NAMALWA (cell line): Measurements from ENCODE around the gene APBA1.

Source experiments
- DNase-seq: peaks from one replicate; pipeline ENCODE4 v3.0.0-alpha.2; 2015; ENCODE audit warnings: low spot score

The APBA1 gene

DNA sequence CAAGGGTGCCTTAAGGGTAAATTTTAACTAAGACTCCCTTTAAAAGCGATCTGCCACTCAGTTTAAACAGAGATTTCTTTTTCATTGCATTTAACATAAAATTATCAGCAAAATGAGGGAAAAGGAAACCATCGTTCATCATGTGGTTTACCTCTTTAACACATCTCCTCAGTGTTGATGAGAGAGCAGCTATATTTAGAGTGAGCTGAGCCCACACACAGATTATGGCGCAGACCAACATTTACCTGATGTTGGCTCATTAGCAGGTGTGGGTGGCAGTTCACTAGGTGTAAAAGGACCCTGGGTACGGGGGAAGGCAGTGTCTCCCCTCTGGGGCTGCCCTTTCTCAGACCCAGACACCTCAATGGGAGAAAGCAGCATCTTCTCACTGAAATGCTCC is 197.3 kb downstream of the APBA1 start:
- no peak for DNase-seq

DNA sequence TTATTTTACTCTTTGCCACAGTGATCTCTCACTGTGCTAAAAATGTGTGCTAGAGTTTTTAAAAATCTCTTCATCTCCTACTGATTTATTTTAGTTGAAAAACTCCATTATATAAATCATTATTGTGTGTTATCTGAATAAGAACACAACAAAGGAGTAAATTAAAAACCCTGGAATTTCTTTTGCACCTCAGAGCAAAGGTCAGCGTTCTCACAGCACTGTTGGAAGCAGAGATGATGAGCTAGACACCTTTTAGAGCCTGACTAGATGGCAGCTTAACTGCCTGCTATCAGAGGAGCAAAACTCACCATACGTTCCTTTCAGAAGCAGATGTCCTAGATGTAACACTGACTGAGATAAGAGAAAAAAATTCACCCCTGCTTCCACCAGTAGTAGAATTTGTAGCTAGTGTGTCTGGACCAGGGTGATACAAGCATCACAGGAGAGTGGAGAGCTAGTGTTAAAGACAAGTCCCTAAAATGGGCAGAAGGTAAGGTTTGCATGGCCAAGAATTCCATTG is 200.0 kb downstream of the APBA1 start:
- no peak for DNase-seq

DNA sequence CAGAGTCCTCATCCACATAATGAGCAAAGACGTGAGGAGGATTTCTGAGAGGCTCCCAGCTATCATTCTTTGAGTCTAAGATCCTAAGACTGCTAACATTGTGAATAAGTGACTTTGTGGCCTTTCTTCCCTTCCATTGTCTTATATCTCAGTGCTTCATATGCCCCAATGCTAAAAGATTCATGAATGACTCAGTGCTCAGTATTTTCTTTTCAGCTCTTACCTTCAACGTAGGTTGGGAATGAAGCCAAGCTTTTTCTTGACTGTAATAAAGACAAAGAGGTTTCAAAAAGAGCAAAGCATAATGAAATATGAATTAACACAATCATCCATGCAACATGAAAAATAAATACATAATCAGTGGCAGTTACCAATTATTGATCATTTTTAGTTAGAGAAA is 200.7 kb downstream of the APBA1 start:
- DNase-seq: no peak

DNA sequence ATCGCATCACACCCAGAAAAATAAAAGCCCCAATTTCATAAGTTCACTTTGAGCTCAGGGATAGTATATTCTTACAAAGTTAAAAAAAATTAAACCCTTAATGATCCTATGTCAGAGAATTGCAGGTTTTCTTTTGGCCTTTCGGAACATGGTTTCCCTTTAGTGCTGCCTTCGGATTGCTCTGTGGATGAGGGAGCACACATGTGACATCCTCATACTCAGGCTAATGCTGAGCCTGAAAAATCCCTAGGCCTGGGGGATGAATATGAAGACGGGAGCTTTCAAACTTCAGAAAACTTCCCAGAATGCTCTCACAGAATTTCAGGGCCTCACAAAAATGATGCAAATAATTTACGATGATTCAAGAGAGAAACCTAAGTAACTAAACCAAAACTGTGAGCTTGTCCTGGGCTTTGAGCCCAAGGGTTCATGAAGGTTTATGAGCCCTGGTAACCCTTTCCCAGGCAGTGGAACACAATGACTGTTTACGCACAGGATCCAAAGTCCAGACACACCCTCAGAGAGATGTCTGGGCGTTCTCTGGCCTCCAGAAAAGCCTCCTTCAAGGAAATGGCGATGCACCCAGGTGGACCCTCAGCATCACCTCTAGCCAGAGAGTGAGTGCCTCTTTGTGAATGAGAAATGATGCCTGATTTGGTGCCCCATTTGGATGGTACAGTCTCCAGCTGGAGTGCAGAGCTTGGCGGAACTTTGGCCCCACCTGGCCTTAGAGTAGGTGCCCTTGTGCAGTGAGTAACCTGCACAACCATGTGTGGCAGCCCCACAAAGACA is 201.8 kb downstream of the APBA1 start:
- no peak for DNase-seq

- DNase-seq: no peak
Observed at GRCh38 chr9:69469136-69469535, 203.0 kb downstream of the APBA1 start.

DNA sequence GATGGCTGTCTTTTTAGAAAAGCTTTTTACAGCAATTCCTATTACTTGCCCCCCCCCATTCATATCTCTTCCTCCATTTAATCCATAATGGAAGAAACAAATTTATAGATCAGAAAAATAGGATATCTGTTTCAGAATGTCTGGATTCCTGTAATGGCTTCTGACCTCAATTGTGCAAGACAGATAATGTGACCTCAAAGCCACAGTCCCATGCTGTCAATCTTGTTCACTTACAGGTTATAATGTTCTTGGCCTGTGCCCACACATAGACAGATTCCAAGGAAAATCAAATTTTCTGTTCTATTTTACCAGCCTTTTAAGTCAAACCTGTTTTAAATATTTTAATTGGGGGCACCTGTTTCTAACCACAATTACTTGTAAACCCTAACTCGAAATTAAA is 203.8 kb downstream of the APBA1 start:
- DNase-seq: no peak

DNA sequence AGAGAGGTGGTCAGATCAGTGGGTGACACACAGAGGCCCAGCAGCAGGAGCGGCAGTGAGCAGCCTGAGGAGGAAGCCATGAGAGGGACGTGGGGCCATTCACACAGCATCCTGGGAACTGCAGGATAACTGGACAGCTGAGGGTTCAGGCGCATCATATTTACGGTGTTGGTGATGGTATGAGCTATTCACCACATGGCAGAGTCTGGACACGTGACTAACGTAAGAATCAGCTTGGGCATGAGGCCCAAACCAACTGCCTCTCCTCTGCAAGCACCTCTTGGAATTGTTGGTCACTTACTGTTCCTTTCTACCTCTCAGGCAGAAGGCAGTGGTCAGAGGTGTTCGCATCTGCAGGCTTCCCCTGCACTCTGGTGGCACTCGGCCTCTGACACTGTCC is 206.0 kb downstream of the APBA1 start:
- DNase-seq: no peak

- no peak for DNase-seq
Observed at GRCh38 chr9:69465473-69465872, 206.7 kb downstream of the APBA1 start.

GRCh38 chr9:69463497-69464068 is 208.6 kb downstream of the APBA1 start:
- no peak for DNase-seq

DNA sequence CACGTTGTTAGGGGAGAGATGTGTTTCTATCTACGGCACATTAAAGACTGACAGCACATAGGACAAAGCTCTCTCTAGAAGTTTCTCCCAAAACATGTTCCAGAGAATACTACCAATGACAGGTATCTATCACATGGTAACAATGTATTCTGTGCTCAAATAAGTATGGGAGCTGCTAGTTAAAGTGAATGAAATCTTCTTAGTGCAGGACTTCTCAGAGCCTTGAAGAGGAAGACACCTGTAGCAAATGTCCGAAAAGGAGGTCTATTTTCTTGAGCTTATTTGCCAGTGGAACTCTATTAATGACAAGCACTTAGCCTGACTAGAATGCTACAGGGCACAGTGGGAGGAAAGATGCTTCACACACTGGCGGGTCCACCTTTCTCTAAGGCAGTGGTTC is 209.8 kb downstream of the APBA1 start:
- no peak for DNase-seq

DNA sequence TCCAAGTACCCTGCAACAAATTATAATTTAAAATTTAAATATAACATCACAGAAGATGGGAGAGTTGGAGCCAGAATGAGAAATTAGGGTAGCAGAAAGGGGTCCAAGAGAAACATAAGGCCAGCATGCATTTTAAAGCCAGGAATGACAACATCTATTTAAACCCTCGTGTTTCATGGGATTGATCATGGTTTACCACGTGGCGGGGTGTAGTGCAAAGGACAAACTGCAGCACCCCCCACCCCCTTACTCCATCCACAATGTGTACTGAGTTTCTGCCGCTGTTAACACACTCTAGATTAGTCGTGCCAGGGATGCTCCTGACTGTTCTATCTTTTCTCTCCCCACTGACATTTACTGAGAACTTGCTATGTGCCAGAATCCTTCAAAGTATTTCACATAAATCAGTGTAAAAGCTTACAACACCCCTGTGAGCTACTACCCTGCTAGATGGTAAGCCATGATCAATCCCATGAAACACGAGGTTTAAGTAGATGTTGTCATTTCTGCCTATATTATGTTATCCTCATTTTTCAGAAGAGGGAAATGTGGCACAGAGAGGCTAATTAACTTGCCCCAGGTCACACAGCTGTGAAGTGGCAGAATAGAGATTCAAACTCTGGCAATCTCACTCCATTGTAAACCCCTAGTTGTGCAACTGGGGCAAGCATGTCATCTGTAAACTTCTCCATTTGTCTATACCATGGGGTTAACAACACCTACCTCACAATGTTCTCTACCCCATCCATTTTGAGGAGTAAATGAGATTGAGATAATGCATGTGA is 210.9 kb downstream of the APBA1 start:
- no peak for DNase-seq

- DNase-seq: no peak
Observed at GRCh38 chr9:69460012-69460411, 212.2 kb downstream of the APBA1 start.

DNA sequence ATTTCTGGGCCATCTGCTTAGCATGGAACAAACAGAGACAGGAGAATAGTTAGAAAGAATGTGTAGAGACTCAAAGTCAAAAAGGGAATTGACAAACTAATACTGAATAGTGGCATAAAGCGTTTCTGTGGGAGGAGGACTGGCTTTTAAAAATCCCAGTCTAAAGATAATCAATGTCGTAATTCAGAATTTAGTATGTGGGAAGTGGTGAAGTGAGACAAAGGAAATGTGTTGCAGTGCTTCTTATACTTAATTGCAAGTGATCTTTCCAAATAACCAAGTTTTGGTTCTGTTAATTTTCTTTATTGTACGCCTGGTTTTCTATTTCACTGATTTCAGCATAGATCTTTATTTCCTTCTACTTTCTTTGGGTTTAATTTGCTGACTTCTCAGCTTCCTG is 214.0 kb downstream of the APBA1 start:
- no peak for DNase-seq

GRCh38 chr9:69456201-69456600 is 216.0 kb downstream of the APBA1 start:
- DNase-seq: no peak

DNA sequence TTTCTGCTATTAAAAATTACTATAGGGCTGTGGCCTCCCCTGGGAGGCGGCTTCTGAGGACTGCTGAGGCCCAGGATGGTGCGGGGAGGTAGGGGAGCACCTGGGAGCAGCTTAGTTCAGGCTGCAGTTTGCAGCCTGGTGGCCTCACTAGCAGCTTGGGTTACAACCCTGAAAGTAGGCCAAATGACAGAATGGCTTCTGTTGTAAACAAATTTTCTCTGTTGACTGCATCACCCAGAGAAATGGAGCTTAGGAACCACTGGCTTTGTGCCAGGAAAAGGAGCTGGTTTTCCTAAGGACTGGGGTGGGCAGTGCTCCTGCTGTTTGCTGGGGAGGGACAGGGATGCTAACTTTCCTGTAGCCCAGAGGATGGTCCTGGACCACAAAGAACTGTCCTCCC is 216.9 kb downstream of the APBA1 start:
- no peak for DNase-seq

DNA sequence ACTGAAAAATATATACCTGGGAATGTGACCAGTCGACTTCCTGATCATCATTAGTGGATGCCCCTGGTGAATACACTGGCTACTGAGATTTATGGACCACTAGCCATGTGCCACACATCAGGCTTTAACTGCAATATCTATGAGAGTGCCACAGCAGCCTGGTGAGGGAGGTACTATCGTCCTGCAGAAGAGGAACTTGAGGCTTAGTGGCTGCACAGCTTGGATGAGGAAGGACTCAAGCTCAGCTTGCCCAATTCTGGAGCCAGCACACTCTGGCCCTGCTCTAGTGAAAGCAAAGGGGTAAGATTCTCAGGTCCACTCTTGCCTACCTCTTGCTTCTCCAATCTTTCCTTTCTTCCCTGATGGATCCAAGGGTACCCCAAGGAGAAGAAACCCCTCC is 217.8 kb downstream of the APBA1 start:
- no peak for DNase-seq

- no peak for DNase-seq
Observed at GRCh38 chr9:69453746-69454145, 218.4 kb downstream of the APBA1 start.

GRCh38 chr9:69452110-69452782 is 219.9 kb downstream of the APBA1 start:
- no peak for DNase-seq

- no peak for DNase-seq
Observed at GRCh38 chr9:69446496-69446895, 225.7 kb downstream of the APBA1 start.

DNA sequence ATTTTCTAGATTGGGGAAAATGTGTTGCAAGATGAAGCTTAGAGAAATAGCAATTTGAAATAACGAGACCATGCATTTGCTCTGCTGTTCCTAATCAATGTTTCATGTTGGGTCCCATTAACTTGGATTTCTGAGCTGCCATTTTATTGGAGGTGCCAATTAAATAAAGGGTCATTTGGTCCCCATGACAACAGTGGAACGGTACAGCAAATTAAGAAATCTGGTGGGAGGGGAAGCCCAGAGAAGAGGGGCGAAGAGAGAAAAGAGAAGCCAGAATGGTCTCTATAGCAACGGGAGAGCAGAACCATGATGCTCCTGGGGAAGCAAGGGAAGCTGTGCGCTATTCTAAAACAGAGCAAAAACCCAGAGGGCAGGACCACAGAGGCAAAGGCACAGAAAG is 226.9 kb downstream of the APBA1 start:
- DNase-seq: no peak

GRCh38 chr9:69444791-69445190 is 227.4 kb downstream of the APBA1 start:
- no peak for DNase-seq

DNA sequence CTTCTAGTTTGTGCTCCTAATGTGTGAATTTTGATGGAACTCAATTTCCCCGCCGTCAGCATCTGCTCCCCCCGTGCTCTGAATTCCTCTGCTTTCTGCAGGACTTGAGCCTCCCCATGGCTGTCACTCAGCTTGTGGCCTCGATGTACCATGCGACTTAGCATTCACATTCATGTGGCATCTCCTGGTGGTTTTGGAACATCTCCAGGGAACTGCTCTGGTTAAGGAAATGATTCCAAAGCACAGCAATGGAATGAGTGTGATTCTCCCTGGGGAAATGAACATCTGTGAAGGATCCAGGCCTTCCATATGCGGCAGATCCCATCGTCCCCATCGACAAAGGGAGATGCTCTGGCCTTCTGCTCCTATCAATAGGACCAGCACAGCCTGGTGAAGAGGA is 228.2 kb downstream of the APBA1 start:
- DNase-seq: no peak
